Endothelial cell of umbilical vein (primary cell): ENCODE data around the gene LITAFD. TPM values are rescaled to one million over a fixed set of nuclear protein-coding genes. Genes with fewer than 3 reads are reported as not detected.

Source experiments
- BruUV-seq: library from RNA; stranded (reverse); fragments of 400-500 nt; replicated peaks from 2 replicates; lab custom pipeline; 2021; lab: Mats Ljungman, UMichigan
- CTCF ChIA-PET: fragments of 300-600, 350-600 bp; sonication (Branson Sonifier 250); formaldehyde crosslinking; loops from one replicate; lab custom pipeline; 2021; ENCODE audit warnings: antibody characterized with exemption, inconsistent platforms; lab: Charles Lee
- POLR2A ChIA-PET: fragments of 300-600, 350-600 bp; sonication (Branson Sonifier 250); formaldehyde crosslinking; loops from one replicate; lab custom pipeline; 2021; ENCODE audit warnings: antibody characterized with exemption, inconsistent platforms; lab: Charles Lee
- DNase-seq: peaks from one replicate; pipeline ENCODE4 v3.0.0-alpha.2; 2011; ENCODE audit warnings: low read depth, low spot score
- FAIRE-seq: peaks from 2 replicates; lab custom pipeline; 2011; peaks lifted over from hg19 to GRCh38; lab: Jason Lieb, UNC
- H2AFZ ChIP-seq: 2 replicates; pipeline ENCODE4 v1.6.0; 2012; ENCODE audit warnings: low read depth, low read length, control low read depth, inconsistent platforms
- H3K27ac ChIP-seq: 2 replicates; pipeline ENCODE4 v1.5.1; 2011; ENCODE audit warnings: low read depth, mild to moderate bottlenecking, control low read depth, low read length, moderate library complexity; ENCODE audit not compliant: insufficient read depth
- H3K27me3 ChIP-seq, 2 experiments: 2 replicates each; pipeline versions ENCODE4 v1.6.0 to v1.6.1; 2011; ENCODE audit warnings: low read length in 2 of 2, mixed read lengths in 1 of 2; ENCODE audit not compliant: control insufficient read depth in 2 of 2, insufficient read depth in 2 of 2
- H3K36me3 ChIP-seq, 2 experiments: 2 replicates in 1 of 2; 3 replicates in 1 of 2; pipeline ENCODE4 v1.5.1; 2011; ENCODE audit warnings: low read length in 2 of 2, mild to moderate bottlenecking in 1 of 2, moderate library complexity in 1 of 2; ENCODE audit not compliant: control insufficient read depth in 2 of 2, insufficient read depth in 2 of 2; ENCODE audit errors: extremely low read depth in 1 of 2
- H3K4me1 ChIP-seq: 3 replicates; pipeline ENCODE4 v1.5.1; 2011; ENCODE audit warnings: mild to moderate bottlenecking, low read length; ENCODE audit not compliant: control insufficient read depth, insufficient read depth; ENCODE audit errors: extremely low read depth
- H3K4me2 ChIP-seq: 2 replicates; pipeline ENCODE4 v1.6.1; 2011; ENCODE audit warnings: low read length, control low read depth, mixed read lengths; ENCODE audit not compliant: insufficient read depth
- H3K4me3 ChIP-seq, 3 experiments: fragments of 200-600 bp in 1 of 3; sonication (generic), shearing (Covaris generic) in 1 of 3; replicated peaks in 1 of 3; 2 replicates each; pipeline ENCODE4 v1.5.1; 2011 to 2016; ENCODE audit warnings: control low read depth in 3 of 3, low read length in 3 of 3, mild to moderate bottlenecking in 2 of 3, inconsistent platforms in 1 of 3, low read depth in 1 of 3, moderate library complexity in 1 of 3; ENCODE audit not compliant: insufficient read depth in 1 of 3
- H3K79me2 ChIP-seq: 2 replicates; pipeline ENCODE4 v1.6.0; 2012; ENCODE audit warnings: low read length, inconsistent platforms; ENCODE audit not compliant: control insufficient read depth, insufficient read depth
- H3K9ac ChIP-seq: replicated peaks from 2 replicates; pipeline ENCODE3; 2011; ENCODE audit warnings: low read length, control low read depth; ENCODE audit not compliant: insufficient read depth; ENCODE audit errors: extremely low read depth
- H3K9me1 ChIP-seq: replicated peaks from 3 replicates; pipeline ENCODE4 v1.6.0; 2011; ENCODE audit warnings: mild to moderate bottlenecking, low read length; ENCODE audit not compliant: control insufficient read depth, insufficient read depth; ENCODE audit errors: extremely low read depth
- H3K9me3 ChIP-seq: replicated peaks from 2 replicates; pipeline ENCODE4 v1.5.1; 2012; ENCODE audit warnings: low read length, inconsistent platforms; ENCODE audit not compliant: control insufficient read depth, insufficient read depth
- H4K20me1 ChIP-seq: replicated peaks from 2 replicates; pipeline ENCODE3; 2011; ENCODE audit warnings: mild to moderate bottlenecking, low read length; ENCODE audit not compliant: control insufficient read depth, insufficient read depth; ENCODE audit errors: extremely low read depth
- EZH2 ChIP-seq: IDR thresholded peaks from 2 replicates; pipeline ENCODE4 v1.6.1; 2012; ENCODE audit warnings: borderline replicate concordance, low read depth, mild to moderate bottlenecking, moderate library complexity, low read length, inconsistent platforms; ENCODE audit not compliant: severe bottlenecking
- FOS ChIP-seq: IDR thresholded peaks from 2 replicates; pipeline ENCODE4 v1.6.1; 2011; ENCODE audit warnings: mild to moderate bottlenecking, low read length, moderate library complexity, borderline replicate concordance; ENCODE audit not compliant: insufficient read depth
- JUN ChIP-seq: IDR thresholded peaks from 2 replicates; pipeline ENCODE4 v1.6.1; 2011; ENCODE audit warnings: borderline replicate concordance, low read depth; ENCODE audit not compliant: insufficient read length, insufficient read depth
- MYC ChIP-seq: IDR thresholded peaks from one replicate; pipeline ENCODE4 v1.6.1; 2011; ENCODE audit warnings: mild to moderate bottlenecking, low read depth, low read length
- POLR2AphosphoS5 ChIP-seq: IDR thresholded peaks from 2 replicates; pipeline ENCODE4 v1.6.1; 2012; ENCODE audit warnings: low read depth, mild to moderate bottlenecking, control low read depth, low read length, moderate library complexity; ENCODE audit not compliant: insufficient read depth
- dilution Hi-C: fragments of 300-500 bp; cut with MboI; formaldehyde crosslinking; loops from one replicate; pipeline ENCODE4 v1.15.0; 2019; ENCODE audit warnings: low sequenced_read_pairs; ENCODE audit not compliant: extremely low pct_ligation_motif_present
- intact Hi-C: fragments of 100-400 bp; cut with micrococcal nuclease; formaldehyde crosslinking; loops from one replicate; pipeline ENCODE4 v1.10.0; 2022
- polyA plus RNA-seq, 4 experiments: library from polyadenylated mRNA; depleted of rRNA in 3 of 4; stranded (reverse) in 3 of 4; unstranded in 1 of 4; fragments of >200 nt; gene quantifications; 2 replicates each; pipeline versions ENCODE4 v1.2.1 to v1.2.3, GENCODE V29; 2011 to 2012; ENCODE audit warnings: missing spikeins in 1 of 4
- total RNA-seq: library from RNA; stranded (reverse); gene quantifications from 2 replicates; pipeline ENCODE4 v1.2.3, GENCODE V29; 2021

LITAFD gene
- total and polyA plus RNA-seq, 2 donors (not counting 3 experiments of a cell fraction or from before 2014, with no cell fraction given): not detected

GRCh38 chr16:8882725-8883377 is 700 bp downstream of the LITAFD start:
- H3K36me3 ChIP-seq: peaks cover 0 to 1% of the 10 kb centered on the region in 2 experiments
- ChIA-PET POLR2A (no interaction called here), CTCF (interaction anchor here (1.1 to 6.8 kb wide), 4 partner anchors 13 to 252 kb away, joined by 3 to 67 read pairs (median 14); partner anchors contain the start of gene CARHSP1)
- FAIRE-seq (no peak), DNase-seq (no peak)
- H3K4me2 ChIP-seq: no peak overlapping the region
- no TSS peak for BruUV-seq
- H3K4me3 ChIP-seq: no peak overlapping the region
- intact Hi-C loops (loop anchor here (1.0 kb wide), 1 partner anchor 316 kb away; no protein-coding TSS in a partner anchor), dilution Hi-C loops (no loop called here)
- H3K9me1 ChIP-seq: no peaks in the 10 kb centered on the region
- no peaks in the 10 kb centered on the region for H3K9me3 ChIP-seq
- peaks cover 0 to 2% of the 10 kb centered on the region in 2 experiments for H3K27me3 ChIP-seq
- H3K4me1 ChIP-seq: peaks cover 12% of the 10 kb centered on the region
- H3K79me2 ChIP-seq: no peaks in the 10 kb centered on the region
- TF ChIP-seq FOS: no peak
- TF ChIP-seq EZH2: no peak
- no peak for TF ChIP-seq POLR2AphosphoS5
- TF ChIP-seq MYC: no peak
- TF ChIP-seq JUN: no peak
- no peak overlapping the region for H3K27ac ChIP-seq
- H3K9ac ChIP-seq: no peak overlapping the region
- H4K20me1 ChIP-seq: no peaks in the 10 kb centered on the region
- H2AFZ ChIP-seq: no peak overlapping the region
